Central memory CD4-positive, alpha-beta T cell (primary cell): ENCODE results near the gene ACKR2.

Source experiments
- DNase-seq: peaks from one replicate; pipeline ENCODE4 v3.0.0; 2022

Gene ACKR2

GRCh38 chr3:42892807-42893206 lies 83.6 kb downstream of the ACKR2 start:
- DNase-seq: no peak

GRCh38 chr3:42894698-42895579 lies 85.7 kb downstream of the ACKR2 start:
- DNase-seq: no peak

GRCh38 chr3:42895580-42895868 lies 86.3 kb downstream of the ACKR2 start:
- no peak for DNase-seq

- DNase-seq: no peak
Observed at GRCh38 chr3:42898896-42899675, 89.8 kb downstream of the ACKR2 start.

GRCh38 chr3:42900226-42901072 lies 91.2 kb downstream of the ACKR2 start:
- DNase-seq: no peak

GRCh38 chr3:42901073-42901415 lies 91.8 kb downstream of the ACKR2 start:
- DNase-seq: no peak

- no peak for DNase-seq
Observed at GRCh38 chr3:42902257-42902656, 93.0 kb downstream of the ACKR2 start.

- no peak for DNase-seq
Observed at GRCh38 chr3:42904076-42904475, 94.8 kb downstream of the ACKR2 start.

GRCh38 chr3:42905740-42906069 lies 96.5 kb downstream of the ACKR2 start:
- no peak for DNase-seq

- DNase-seq: no peak
Observed at GRCh38 chr3:42906070-42906847, 97.0 kb downstream of the ACKR2 start, which contains the start of gene ZNF662. TSS of gene ZNF662 (plus strand) at chr3:42906142. CDS start at chr3:42908115, 1,973 bp downstream.

- no peak for DNase-seq
Observed at GRCh38 chr3:42906848-42907183, 97.6 kb downstream of the ACKR2 start.

- DNase-seq: no peak
Observed at GRCh38 chr3:42908675-42909074, 99.4 kb downstream of the ACKR2 start.

- DNase-seq: no peak
Observed at GRCh38 chr3:42911551-42911950, 102.3 kb downstream of the ACKR2 start.

GRCh38 chr3:42914771-42915515 lies 105.7 kb downstream of the ACKR2 start:
- no peak for DNase-seq
